ENCODE results near the gene ACOX3.
"Not testable (repeated sequence)": the region's sequence is repeated elsewhere in the genome, so short reads cannot be mapped to it uniquely, and the experiment has no call there.

ACOX3 gene

GRCh38 chr4:8403173-8403753, 37.3 kb downstream of the ACOX3 start:
- DNase-seq = peak; percentile 16

DNA sequence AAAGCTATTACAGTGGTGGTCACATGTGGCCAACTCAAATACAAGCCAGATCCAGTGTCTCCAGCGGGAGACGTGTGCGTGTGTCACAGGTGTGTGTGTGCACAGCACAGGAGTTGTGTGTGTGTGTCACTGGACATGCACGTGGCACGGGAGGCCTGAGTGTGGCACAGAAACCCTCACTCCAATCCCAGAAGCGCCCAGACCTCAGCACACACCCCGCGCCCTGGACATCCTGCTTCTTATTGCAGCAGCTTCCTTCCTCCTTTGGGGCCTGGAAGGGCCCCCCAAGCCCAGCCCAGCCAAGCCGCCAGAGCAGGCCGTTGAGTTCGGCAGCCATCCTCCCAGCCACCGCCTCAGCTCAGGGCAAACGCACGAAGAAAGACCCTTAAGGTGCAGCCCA, 37.9 kb downstream of the ACOX3 start:
- no peak for DNase-seq

- no peak for DNase-seq
Observed at GRCh38 chr4:8402181-8402597, 38.3 kb downstream of the ACOX3 start.

DNA sequence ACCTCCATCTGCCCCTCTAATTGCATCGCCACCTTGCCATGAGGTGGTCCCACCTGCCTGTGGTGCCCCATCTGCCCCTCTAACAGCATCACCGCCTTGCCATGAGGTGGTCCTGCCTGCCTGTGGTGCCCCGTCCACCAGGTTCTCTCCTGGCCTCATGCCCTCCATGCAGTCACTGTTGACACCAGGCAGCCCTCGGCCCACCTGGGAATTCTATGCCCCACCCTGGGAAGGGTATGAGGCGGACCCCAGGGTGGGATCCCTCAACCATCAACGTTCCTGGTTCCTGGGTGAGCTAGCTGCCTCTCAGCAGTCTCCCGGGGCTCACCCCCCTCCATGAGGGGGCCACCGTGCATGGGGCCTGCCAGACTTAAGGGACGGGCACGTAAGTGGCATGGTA, 38.9 kb downstream of the ACOX3 start:
- no peak for DNase-seq

DNA sequence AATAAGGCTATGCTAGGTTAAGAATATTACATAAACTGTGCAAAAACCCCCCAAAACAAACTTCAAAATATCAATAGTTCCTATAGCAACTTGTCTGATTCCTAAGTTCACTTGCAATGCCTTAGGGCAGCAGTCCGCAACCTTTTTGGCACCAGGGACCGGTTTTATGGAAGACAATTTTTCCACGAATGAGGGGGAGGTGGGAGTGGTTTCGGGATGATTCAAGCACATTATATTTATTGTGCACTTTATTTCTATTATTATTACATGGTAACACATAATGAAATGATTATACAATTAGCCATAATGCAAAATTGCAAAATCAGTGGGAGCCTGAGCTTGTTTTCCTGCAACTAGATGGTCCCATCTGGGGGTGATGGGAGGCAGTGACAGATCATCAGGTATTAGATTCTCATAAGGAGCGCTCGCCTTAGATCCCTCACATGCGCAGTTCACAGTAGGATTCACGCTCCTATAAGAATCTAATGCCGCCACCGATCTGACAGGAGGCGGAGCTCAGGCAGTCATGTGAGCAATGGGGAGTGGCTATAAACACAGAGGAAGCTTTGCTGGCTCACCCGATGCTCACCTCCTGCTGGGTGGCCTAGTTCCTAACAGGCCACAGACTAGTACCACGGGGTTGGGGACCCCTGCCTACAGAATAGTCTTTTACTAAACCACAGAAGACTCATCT, 39.7 kb downstream of the ACOX3 start:
- no peak for DNase-seq

DNA sequence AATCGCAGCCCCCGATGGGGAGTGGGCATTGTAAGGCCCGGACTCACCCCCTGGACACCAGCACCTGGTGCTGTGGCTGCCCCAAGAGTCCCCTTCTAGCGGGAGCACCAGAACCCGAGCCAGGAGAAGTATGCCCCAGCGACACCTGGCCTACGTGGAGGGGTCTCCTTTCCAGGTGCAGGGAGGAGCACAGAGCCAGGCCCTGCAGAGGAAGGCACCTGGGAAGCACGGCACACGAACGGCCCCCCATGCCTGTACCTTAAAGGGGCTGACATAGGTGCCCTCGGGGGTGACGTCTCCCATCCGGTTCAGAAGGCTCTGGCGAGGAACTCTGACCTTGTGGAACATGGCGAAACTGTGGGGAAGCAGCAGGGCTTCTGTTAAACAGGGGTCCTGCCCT, 41.2 kb downstream of the ACOX3 start:
- DNase-seq = no peak

DNA sequence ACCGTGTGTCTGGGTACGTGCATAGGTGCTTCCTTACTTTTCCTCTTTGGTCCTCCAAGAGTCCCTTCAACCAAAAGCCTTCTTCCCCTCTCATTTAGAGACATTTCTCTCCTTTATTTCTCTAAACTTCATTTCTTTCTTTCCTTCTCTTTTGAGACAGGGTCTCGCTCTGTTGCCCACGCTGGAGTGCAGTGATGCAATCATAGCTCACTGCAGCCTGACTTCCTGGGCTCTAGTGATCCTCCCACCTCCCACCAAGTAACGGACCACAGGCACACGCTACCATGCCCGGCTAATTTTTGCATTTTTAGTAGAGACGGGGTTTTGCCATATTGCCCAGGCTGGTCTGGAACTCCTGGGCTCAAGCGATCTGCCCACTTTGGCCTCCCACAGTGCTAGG, 42.2 kb downstream of the ACOX3 start:
- DNase-seq = no peak

GRCh38 chr4:8396762-8397406, 43.6 kb downstream of the ACOX3 start:
- DNase-seq = no peak

- no peak for DNase-seq
Observed at GRCh38 chr4:8395504-8396296, 44.8 kb downstream of the ACOX3 start.

- DNase-seq = no peak
Observed at GRCh38 chr4:8394806-8395205, 45.7 kb downstream of the ACOX3 start.

DNA sequence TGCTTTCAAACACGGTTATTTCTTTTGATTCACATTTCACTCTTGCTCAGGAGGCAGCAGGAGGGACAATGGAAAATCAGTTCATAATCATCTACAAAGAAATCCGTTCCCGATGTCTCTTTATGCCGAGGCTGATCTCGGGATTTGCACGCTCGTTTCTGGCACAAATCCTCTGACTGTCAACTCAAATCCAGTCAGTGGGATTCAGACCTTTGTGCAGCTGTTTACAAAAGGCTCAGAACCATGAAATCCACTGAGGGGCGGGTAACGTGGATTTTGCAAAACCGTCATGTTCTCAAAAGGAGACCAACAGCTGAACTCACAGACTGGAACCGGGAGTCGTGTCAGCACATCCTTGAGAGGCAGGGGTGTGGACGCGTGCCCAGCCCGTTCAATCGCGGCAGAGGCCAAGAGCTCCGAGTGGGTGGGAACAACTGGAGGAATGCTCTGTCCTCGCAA, 46.4 kb downstream of the ACOX3 start:
- DNase-seq = no peak

DNA sequence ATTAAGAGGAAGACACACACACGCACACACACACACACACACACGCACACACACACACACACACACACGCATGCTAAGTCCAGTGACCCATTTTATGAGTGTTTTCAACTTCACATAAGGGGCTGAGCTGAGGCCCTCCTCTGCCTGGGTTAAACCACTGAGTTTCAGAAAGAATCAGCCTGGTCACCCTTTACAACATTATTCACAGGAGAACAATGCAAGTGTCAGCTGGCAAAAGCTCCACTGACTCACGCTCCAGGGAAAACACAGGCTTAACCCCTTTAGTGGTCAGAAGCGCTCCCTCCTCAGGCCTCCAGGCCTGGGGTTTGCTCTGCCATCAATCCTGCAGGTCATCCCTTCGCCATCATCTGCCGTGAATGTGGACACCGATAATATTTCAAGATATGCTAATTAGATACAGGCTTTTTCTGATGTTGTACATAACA, 46.9 kb downstream of the ACOX3 start:
- DNase-seq = no peak

GRCh38 chr4:8392591-8393190, 47.8 kb downstream of the ACOX3 start:
- DNase-seq = no peak

DNA sequence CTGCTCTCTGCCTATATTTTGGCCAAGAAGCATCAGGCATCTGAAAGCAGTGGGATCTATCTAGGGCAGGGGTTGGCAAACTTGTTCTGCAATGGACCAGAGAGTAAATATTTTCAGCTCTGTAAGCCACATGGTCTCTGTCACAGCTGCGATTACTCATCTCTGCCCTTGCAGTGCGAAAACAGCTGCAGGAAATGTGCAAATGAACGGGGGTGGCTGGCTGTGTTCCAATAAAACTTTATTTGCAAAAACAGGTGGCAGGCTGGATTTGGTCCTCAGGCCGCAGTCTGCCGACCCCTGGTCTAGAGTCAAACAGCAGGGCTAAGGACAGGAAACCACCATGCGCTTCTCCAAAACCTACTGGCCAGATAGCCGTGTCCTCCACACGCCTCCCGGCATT, 48.6 kb downstream of the ACOX3 start:
- DNase-seq = no peak

DNA sequence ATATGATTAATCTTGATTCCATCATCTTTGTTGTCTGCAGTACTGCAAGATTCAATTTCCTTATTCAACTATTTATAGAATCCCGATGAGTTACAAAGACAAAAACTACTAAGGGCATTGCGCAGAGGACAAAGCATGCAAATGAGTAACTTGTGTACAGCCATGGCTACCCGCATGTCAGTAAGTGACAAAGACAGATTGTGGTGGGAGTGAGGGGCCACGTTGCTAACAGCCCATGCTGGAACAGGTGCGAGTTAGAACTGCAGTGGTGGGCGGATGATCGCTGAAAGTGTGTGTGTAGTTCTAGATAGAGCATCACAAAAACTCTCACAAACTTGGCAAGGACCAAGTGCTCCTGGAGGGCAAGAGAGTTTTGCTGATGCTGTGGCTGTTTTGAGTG, 49.5 kb downstream of the ACOX3 start:
- no peak for DNase-seq

DNA sequence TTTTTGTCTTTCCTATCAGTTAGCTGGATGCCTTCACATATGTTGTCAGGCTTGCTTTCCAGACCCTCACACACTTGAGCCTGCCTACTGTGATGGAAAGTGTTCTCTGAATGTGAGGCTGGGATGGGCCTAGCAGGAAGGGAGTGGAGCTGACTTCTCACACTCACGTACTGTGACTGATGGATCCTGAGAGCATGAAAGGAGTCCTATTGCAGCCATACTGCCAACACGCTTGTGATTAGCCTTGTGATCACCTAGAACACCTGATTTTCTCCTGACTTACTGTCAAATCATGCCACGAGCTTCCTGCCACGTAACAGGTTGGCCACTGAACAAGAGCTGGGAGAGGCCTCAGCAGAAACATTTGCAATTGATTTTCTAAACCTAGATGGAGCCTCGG, 49.9 kb downstream of the ACOX3 start:
- no peak for DNase-seq

- DNase-seq = no peak
Observed at GRCh38 chr4:8388528-8388870, 52.0 kb downstream of the ACOX3 start.

DNA sequence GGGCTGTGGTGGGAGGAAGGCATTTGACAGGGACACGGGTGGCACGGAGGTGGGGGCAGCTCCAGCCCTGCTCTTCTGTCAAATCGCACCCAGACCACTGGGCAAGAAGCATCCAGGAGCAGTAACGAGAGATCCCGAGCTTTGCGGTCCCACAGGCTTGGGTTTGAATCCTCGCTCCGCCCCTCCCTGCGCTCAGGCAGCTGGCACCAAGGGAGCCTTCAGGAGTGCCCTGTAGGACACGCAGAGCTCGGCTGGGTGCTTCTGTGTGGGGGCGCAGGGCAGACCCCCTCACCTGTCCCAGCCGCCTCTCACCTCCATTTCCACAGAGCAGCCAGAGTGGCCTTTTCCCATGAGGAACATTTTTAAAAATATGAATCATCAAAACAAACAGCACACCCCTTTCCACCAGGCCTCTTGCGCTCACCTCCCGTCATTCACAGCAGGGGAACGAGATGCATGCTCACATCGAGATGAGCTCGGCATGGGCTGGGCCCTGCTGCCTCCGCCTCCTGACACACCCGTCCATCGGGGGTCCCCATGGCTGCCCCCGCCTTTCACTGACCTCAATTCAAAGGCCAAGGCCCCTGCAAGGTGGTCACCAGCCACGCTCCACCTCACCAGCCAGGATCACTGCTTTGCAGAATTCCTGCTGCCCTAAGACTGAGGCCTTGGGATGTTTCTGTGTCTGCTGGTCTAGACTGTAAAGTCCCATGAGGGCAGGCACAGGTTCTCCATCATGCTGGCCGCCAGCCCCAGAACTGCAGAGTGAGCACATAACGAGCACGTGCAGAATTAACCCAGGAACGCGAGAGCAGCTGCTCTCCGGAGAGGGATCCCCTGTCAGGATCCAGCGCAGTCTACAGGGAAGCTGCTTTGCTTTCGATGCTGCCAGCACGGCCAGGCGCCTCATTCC, 52.7 kb downstream of the ACOX3 start:
- no peak for DNase-seq

DNA sequence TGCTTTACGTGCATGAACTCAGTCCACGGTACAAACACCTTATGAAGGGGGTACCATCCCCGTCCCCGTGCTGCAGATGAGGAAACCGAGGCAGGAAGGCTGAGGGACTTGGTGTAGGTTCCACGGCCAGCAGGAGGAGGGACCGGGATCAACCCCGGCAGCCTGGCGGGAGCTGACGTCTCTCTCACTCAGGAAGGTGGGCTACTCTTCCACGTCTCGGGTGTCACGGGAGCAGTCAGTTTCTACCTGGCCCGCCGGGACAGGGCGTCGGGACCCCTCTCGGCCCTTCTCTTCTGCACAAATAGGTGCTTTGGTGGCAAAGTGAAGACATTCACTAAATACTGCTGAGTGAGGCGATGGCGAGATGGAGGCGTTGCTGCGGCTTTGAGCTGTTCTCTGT, 53.3 kb downstream of the ACOX3 start:
- DNase-seq = no peak

- no peak for DNase-seq
Observed at GRCh38 chr4:8386731-8387130, 53.8 kb downstream of the ACOX3 start.

- not testable (repeated sequence) for DNase-seq
Observed at GRCh38 chr4:8386131-8386530, 54.4 kb downstream of the ACOX3 start.

DNA sequence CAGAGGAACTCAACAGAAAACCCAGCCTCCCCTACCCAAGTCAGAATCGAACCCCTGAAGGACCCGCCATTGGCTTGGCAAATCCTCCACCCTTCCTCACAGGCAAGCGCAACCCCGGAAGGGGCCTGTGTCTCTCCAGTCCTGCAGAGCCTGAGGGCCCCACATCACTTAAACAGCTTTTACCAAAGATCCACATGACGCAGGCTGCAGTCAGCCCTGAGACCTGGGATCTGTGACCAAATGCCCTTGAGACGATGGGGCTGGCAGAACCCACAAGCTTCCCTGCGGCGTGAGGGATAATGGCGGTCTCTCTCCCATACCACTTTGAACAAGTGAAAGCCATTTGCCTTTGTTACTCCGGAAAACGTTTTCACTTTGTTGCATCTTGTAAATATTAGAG, 54.9 kb downstream of the ACOX3 start:
- DNase-seq = no peak

Data from cortex of kidney (tissue), 1 donor.